Measurements from ENCODE around the gene RTN3. TPM values are rescaled to one million over a fixed set of nuclear protein-coding genes. Genes with fewer than 3 reads are reported as not detected.
A peak's percentile ranks its signal among the peaks of the same experiment; 100 is the strongest.

Gene RTN3
- total and polyA plus RNA-seq, 9 of the 15 experiments (the other 6 are each of a cell fraction or from before 2014, with no cell fraction given), result 41.6 to 169 (median 93.5) TPM

DNA sequence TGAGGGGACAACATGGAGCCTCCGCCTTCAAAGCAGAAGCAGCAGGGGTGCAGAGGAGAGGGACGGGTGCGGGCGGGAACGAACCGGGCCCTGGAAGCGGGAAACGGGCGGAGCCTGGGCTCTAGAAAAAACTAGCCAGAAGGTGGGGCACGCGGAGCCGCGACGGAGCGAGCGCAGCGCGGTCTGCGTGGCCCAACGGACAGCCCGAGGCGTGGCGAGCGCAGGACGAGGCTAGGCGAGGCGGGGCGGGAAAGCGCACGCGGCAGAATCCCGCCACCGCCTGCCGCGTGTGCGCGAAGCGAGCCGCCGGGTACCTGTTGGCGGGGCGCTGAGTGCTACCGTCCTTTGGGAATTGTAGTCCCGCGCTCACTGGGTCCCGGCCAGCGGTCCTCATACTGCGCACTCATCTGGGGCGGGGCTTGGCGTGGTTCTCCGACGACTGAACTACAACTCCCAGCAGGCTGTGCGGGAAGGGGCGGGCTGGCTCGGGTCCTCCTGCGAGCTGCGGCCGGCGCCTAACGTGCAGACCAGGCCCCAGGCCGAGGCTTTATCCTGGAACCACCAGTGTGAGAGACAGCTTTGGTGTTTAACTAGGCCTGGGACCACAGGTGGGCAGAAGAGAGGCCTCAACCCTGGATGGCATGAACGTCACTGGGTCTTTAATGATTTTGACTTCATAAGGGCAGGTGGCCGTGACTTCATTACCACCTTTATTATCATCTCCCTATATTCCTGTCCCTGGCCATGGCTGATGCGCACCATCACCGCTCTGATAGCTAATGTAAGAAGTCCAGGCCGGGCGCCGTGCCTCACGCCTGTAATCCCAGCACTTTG, 9.8 kb upstream of the RTN3 start, which contains the start of gene ATL3 (continued):
- 0 out of 2 replicates have a peak, but pooled peaks have one; percentile 37 for TF ChIP-seq ZNF41 (CRISPR knock-in tag; conservative IDR thresholded peaks at IDR 0.05)
- TF ChIP-seq MAFK (IDR thresholded peaks at IDR 0.05; ENCODE audit: low read length), result peak; percentile 10; the same call in 1 of the 2 replicates
- no peak for TF ChIP-seq ZNF3 (CRISPR knock-in tag; IDR thresholded peaks at IDR 0.05)
- TF ChIP-seq XRCC3 (IDR thresholded peaks at IDR 0.05), result no peak
- TF ChIP-seq, protein P1, sequence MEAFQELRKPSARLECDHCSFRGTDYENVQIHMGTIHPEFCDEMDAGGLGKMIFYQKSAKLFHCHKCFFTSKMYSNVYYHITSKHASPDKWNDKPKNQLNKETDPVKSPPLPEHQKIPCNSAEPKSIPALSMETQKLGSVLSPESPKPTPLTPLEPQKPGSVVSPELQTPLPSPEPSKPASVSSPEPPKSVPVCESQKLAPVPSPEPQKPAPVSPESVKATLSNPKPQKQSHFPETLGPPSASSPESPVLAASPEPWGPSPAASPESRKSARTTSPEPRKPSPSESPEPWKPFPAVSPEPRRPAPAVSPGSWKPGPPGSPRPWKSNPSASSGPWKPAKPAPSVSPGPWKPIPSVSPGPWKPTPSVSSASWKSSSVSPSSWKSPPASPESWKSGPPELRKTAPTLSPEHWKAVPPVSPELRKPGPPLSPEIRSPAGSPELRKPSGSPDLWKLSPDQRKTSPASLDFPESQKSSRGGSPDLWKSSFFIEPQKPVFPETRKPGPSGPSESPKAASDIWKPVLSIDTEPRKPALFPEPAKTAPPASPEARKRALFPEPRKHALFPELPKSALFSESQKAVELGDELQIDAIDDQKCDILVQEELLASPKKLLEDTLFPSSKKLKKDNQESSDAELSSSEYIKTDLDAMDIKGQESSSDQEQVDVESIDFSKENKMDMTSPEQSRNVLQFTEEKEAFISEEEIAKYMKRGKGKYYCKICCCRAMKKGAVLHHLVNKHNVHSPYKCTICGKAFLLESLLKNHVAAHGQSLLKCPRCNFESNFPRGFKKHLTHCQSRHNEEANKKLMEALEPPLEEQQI (IDR thresholded peaks at IDR 0.05), result no peak
- TF ChIP-seq NR2C2 (CRISPR knock-in tag; IDR thresholded peaks at IDR 0.05), result peak; percentile 96
- peak; percentile 82 for TF ChIP-seq NR2C2 (tag; IDR thresholded peaks at IDR 0.05)
- TF ChIP-seq NR3C1 (CRISPR knock-in tag; IDR thresholded peaks at IDR 0.05), result peak; percentile 100
- peak; percentile 82 for TF ChIP-seq TARDBP (IDR thresholded peaks at IDR 0.05)
- TF ChIP-seq, protein P2, sequence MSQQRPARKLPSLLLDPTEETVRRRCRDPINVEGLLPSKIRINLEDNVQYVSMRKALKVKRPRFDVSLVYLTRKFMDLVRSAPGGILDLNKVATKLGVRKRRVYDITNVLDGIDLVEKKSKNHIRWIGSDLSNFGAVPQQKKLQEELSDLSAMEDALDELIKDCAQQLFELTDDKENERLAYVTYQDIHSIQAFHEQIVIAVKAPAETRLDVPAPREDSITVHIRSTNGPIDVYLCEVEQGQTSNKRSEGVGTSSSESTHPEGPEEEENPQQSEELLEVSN (IDR thresholded peaks at IDR 0.05; ENCODE audit: borderline replicate concordance in 1 of 2, extremely low read depth in 1 of 2, insufficient read depth in 1 of 2, insufficient read length in 1 of 2, low read depth in 1 of 2, low read length in 1 of 2, poor library complexity in 1 of 2, severe bottlenecking in 1 of 2), result peak; percentile 100
- TF ChIP-seq, protein P3, sequence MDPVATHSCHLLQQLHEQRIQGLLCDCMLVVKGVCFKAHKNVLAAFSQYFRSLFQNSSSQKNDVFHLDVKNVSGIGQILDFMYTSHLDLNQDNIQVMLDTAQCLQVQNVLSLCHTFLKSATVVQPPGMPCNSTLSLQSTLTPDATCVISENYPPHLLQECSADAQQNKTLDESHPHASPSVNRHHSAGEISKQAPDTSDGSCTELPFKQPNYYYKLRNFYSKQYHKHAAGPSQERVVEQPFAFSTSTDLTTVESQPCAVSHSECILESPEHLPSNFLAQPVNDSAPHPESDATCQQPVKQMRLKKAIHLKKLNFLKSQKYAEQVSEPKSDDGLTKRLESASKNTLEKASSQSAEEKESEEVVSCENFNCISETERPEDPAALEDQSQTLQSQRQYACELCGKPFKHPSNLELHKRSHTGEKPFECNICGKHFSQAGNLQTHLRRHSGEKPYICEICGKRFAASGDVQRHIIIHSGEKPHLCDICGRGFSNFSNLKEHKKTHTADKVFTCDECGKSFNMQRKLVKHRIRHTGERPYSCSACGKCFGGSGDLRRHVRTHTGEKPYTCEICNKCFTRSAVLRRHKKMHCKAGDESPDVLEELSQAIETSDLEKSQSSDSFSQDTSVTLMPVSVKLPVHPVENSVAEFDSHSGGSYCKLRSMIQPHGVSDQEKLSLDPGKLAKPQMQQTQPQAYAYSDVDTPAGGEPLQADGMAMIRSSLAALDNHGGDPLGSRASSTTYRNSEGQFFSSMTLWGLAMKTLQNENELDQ (CRISPR knock-in tag; IDR thresholded peaks at IDR 0.05; ENCODE audit: borderline replicate concordance), result peak; percentile 100
- peak; percentile 95 for TF ChIP-seq KLF1 (tag; IDR thresholded peaks at IDR 0.05)
- TF ChIP-seq ZNF217 (CRISPR knock-in tag; IDR thresholded peaks at IDR 0.05), result peak; percentile 100
- peak; percentile 94 for TF ChIP-seq POLR2G (IDR thresholded peaks at IDR 0.05; ENCODE audit: low read depth, low read length)
- TF ChIP-seq LARP7 (IDR thresholded peaks at IDR 0.05), result no peak
- TF ChIP-seq ATF7 (IDR thresholded peaks at IDR 0.05), result peak; percentile 85
- TF ChIP-seq, protein P4, sequence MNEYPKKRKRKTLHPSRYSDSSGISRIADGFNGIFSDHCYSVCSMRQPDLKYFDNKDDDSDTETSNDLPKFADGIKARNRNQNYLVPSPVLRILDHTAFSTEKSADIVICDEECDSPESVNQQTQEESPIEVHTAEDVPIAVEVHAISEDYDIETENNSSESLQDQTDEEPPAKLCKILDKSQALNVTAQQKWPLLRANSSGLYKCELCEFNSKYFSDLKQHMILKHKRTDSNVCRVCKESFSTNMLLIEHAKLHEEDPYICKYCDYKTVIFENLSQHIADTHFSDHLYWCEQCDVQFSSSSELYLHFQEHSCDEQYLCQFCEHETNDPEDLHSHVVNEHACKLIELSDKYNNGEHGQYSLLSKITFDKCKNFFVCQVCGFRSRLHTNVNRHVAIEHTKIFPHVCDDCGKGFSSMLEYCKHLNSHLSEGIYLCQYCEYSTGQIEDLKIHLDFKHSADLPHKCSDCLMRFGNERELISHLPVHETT (CRISPR knock-in tag; conservative IDR thresholded peaks at IDR 0.05 in 1 of 2, IDR thresholded peaks at IDR 0.05 in 1 of 2), result peak in 1 of 2 experiments; percentile 72; a peak in 2 of 4 replicates
- TF ChIP-seq ZNF124 (CRISPR knock-in tag; IDR thresholded peaks at IDR 0.05), result peak; percentile 100
- TF ChIP-seq, protein P5, sequence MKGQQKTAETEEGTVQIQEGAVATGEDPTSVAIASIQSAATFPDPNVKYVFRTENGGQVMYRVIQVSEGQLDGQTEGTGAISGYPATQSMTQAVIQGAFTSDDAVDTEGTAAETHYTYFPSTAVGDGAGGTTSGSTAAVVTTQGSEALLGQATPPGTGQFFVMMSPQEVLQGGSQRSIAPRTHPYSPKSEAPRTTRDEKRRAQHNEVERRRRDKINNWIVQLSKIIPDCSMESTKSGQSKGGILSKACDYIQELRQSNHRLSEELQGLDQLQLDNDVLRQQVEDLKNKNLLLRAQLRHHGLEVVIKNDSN (CRISPR knock-in tag; IDR thresholded peaks at IDR 0.05), result peak; percentile 79
- no peak for TF ChIP-seq YBX1 (IDR thresholded peaks at IDR 0.05)

All from K562 (cell line).